ENCODE results near the gene SYNPO2. TPM values are rescaled to one million over a fixed set of nuclear protein-coding genes. Genes with fewer than 3 reads are reported as not detected.

SYNPO2 gene
- total RNA-seq, 1 experiment from 2014 or later: 0.26 TPM

DNA sequence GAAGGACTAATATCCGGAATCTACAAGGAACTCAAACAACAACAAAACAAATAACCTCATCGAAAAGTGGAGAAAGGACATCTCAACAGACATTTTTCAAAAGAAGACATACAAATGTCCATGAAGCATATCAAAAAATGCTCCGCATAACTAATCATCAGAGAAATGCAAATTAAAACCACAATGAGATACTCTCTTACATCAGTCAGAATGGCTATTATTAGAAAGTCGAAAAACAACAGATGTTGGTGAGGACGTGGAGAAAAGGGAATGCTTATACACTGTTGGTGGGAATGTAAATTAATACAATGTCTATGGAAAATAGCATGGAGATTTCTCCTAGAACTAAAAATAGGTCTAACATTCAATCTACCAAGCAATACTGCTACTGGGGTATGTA lies 195.9 kb downstream of the SYNPO2 start:
- BruUV-seq (replicated peaks): no TSS peak
- POLR2A ChIA-PET (ENCODE audit: low non-redundant PET): no interaction called here
- Histone ChIP-seq H3K27ac (ENCODE audit: low read depth, low read length, poor library complexity, severe bottlenecking) (no peak overlapping the region), H3K27me3 (replicated peaks; ENCODE audit: insufficient read depth, low read depth, low read length, poor library complexity) (no peaks in the 10 kb centered on the region), H3K4me3 (ENCODE audit: low read depth, low read length, poor library complexity, severe bottlenecking) (no peak overlapping the region), H3K36me3 (ENCODE audit: insufficient read depth, low read length, poor library complexity, severe bottlenecking) (no peaks in the 10 kb centered on the region), H3K9me3 (ENCODE audit: low read depth, low read length, poor library complexity, severe bottlenecking) (no peaks in the 10 kb centered on the region), H3K4me1 (ENCODE audit: insufficient read depth, low read length, poor library complexity, severe bottlenecking) (peaks cover 5% of the 10 kb centered on the region)
- intact Hi-C loops (cut with micrococcal nuclease; ENCODE audit: unreplicated experiment): no loop called here
- CTCF ChIA-PET: no interaction called here
- no peak for DNase-seq (ENCODE audit: low spot score)
- TF ChIP-seq, protein P1, sequence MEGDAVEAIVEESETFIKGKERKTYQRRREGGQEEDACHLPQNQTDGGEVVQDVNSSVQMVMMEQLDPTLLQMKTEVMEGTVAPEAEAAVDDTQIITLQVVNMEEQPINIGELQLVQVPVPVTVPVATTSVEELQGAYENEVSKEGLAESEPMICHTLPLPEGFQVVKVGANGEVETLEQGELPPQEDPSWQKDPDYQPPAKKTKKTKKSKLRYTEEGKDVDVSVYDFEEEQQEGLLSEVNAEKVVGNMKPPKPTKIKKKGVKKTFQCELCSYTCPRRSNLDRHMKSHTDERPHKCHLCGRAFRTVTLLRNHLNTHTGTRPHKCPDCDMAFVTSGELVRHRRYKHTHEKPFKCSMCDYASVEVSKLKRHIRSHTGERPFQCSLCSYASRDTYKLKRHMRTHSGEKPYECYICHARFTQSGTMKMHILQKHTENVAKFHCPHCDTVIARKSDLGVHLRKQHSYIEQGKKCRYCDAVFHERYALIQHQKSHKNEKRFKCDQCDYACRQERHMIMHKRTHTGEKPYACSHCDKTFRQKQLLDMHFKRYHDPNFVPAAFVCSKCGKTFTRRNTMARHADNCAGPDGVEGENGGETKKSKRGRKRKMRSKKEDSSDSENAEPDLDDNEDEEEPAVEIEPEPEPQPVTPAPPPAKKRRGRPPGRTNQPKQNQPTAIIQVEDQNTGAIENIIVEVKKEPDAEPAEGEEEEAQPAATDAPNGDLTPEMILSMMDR (conservative IDR thresholded peaks at IDR 0.05; ENCODE audit: low read depth, low read length): no peak
- no peak for TF ChIP-seq EZH2 (IDR thresholded peaks at IDR 0.05; ENCODE audit: borderline replicate concordance, low read depth, low read length, poor library complexity, severe bottlenecking)

DNA sequence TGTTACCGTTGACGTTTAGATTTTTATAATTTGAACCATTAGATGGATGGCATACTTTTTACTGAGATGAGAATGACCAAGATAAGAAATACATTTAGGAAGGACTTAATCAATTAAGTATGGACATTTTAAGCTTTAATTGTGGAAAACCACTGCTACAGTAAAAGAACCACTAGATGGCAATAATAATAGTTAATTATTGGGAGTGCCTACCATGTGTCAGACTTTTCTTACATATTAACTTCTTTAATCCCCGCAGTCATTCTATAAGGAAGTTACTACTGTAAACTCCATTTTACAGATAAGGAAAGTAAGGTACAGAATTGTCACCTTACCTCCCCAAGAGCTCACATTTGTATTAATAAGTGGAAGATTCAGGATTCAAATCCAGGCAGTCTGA lies 198.5 kb downstream of the SYNPO2 start:
- Histone ChIP-seq H3K9me3 (ENCODE audit: low read depth, low read length, poor library complexity, severe bottlenecking) (no peaks in the 10 kb centered on the region), H3K4me3 (ENCODE audit: low read depth, low read length, poor library complexity, severe bottlenecking) (no peak overlapping the region), H3K27ac (ENCODE audit: low read depth, low read length, poor library complexity, severe bottlenecking) (no peak overlapping the region), H3K27me3 (replicated peaks; ENCODE audit: insufficient read depth, low read depth, low read length, poor library complexity) (no peaks in the 10 kb centered on the region), H3K4me1 (ENCODE audit: insufficient read depth, low read length, poor library complexity, severe bottlenecking) (peaks cover 5% of the 10 kb centered on the region), H3K36me3 (ENCODE audit: insufficient read depth, low read length, poor library complexity, severe bottlenecking) (no peaks in the 10 kb centered on the region)
- ChIA-PET POLR2A (ENCODE audit: low non-redundant PET) (no interaction called here), CTCF (no interaction called here)
- no peak for TF ChIP-seq EZH2 (IDR thresholded peaks at IDR 0.05; ENCODE audit: borderline replicate concordance, low read depth, low read length, poor library complexity, severe bottlenecking)
- TF ChIP-seq, protein P1 (conservative IDR thresholded peaks at IDR 0.05; ENCODE audit: low read depth, low read length): peak; percentile 50
- no TSS peak for BruUV-seq (replicated peaks)
- intact Hi-C loops (cut with micrococcal nuclease; ENCODE audit: unreplicated experiment): no loop called here
- no peak for DNase-seq (ENCODE audit: low spot score)

DNA sequence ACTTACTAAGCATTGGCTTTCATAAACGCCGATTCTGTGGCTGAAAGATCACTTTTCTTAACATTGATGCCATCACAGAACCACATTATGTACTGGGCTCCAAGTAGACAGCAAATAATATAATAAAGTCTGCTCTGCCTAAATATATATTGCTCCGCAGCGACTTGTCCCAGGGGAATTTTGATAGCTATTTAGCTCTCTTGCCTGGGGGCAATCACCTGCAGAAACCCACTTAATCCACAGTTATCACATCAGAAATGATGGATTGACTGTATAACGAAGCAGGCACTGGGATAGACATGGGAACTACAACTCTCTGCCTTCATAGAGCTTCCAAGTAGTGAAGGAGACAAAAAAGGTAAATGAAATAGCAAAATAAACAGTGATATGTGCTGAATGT lies 199.0 kb downstream of the SYNPO2 start:
- Histone ChIP-seq H3K36me3 (ENCODE audit: insufficient read depth, low read length, poor library complexity, severe bottlenecking) (no peaks in the 10 kb centered on the region), H3K27ac (ENCODE audit: low read depth, low read length, poor library complexity, severe bottlenecking) (no peak overlapping the region), H3K27me3 (replicated peaks; ENCODE audit: insufficient read depth, low read depth, low read length, poor library complexity) (no peaks in the 10 kb centered on the region), H3K4me1 (ENCODE audit: insufficient read depth, low read length, poor library complexity, severe bottlenecking) (peaks cover 5% of the 10 kb centered on the region), H3K4me3 (ENCODE audit: low read depth, low read length, poor library complexity, severe bottlenecking) (no peak overlapping the region), H3K9me3 (ENCODE audit: low read depth, low read length, poor library complexity, severe bottlenecking) (no peaks in the 10 kb centered on the region)
- intact Hi-C loops (cut with micrococcal nuclease; ENCODE audit: unreplicated experiment): no loop called here
- BruUV-seq (replicated peaks): no TSS peak
- no peak for TF ChIP-seq EZH2 (IDR thresholded peaks at IDR 0.05; ENCODE audit: borderline replicate concordance, low read depth, low read length, poor library complexity, severe bottlenecking)
- TF ChIP-seq, protein P1 (conservative IDR thresholded peaks at IDR 0.05; ENCODE audit: low read depth, low read length): no peak
- DNase-seq (ENCODE audit: low spot score): no peak
- CTCF ChIA-PET: no interaction called here
- POLR2A ChIA-PET (ENCODE audit: low non-redundant PET): no interaction called here

All from A673 (cell line).